Measurements from ENCODE around the gene UBXN6.

UBXN6 gene

GRCh38 chr19:4402171-4403004, 55.2 kb downstream of the UBXN6 start, which contains the start of gene CHAF1A:
CHAF1A (plus strand) TSS chr19:4402640; CDS start chr19:4402763, 123 bp downstream.
- TF ChIP-seq CTCF (conservative IDR thresholded peaks at IDR 0.05; ENCODE audit: low read depth, low read length): no peak
- DNase-seq (ENCODE audit: low read depth): peak; percentile 100
- peak within 1 kb of the TSS; percentile 88 for H3K4me3 ChIP-seq (ENCODE audit: low read length)

DNA sequence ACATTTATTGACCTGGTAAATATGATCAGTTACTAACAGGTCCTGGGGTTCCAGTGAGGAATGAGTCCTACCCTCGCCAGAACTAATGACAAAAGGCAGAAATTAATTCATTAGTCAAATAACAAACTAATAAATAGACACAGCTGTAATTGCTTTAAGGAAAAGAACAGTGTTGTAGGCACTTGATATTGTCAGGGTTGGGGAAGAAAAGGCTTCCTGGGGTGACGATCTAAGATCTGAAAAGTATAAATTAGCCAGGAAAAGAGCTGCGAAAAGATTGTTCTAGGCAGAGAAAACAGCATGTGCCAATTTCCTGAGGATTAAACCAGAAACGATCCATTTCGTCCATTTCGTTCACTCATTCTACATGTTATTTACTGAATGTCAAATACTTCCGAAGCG, 55.8 kb downstream of the UBXN6 start:
- no peak for TF ChIP-seq CTCF (conservative IDR thresholded peaks at IDR 0.05; ENCODE audit: low read depth, low read length)
- peak overlapping the region; percentile 54 for H3K4me3 ChIP-seq (ENCODE audit: low read length)
- no peak for DNase-seq (ENCODE audit: low read depth)

DNA sequence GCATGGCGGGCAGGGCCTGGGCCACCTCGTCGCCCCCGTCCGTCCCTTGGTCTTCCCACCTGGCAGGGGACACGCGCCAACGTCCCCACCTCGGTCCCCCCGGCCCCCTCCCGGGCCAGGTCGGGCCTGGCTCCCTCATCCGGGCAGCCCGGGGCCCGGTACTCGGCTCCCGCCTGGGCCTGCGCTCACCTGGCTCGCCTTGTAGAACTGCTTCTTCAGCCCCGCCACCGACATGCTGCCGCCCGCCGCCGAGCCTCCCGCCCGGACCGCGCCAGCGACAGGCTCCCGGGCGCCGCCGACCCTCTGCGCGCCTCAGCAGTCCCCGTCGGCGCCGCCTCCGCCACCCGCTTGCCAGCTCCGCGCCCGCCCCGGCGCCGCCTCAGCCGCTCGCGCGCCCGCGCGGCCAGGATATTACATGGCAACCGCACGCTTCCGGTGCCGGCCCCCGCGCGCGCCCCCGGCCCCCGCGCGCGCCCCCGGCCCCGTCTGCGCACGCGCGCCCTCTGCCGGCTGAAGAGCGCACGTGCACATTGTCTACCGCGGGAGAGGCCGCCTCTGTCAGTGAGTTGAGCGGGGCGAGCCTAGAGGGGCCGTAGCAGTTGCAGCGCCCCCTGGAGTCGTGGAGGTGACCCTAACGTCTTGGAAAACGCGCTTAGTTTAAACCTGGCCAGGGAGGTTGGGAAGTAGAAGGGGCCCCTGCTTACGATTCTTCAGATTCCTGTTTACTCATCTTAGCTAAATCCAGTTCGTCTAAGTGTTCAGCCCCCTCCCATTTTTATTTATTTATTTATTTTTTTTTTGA, 57.3 kb downstream of the UBXN6 start, which contains the start of gene SH3GL1:
Gene SH3GL1, minus strand, starts transcription at position 413 of the 802 bp plus-strand sequence. Its CDS starts 179 bp downstream, at position 234.
- peak within 1 kb of the TSS; percentile 74 for H3K4me3 ChIP-seq (ENCODE audit: low read length)
- TF ChIP-seq CTCF (conservative IDR thresholded peaks at IDR 0.05; ENCODE audit: low read depth, low read length): peak; percentile 87
- no peak for DNase-seq (ENCODE audit: low read depth)

DNA sequence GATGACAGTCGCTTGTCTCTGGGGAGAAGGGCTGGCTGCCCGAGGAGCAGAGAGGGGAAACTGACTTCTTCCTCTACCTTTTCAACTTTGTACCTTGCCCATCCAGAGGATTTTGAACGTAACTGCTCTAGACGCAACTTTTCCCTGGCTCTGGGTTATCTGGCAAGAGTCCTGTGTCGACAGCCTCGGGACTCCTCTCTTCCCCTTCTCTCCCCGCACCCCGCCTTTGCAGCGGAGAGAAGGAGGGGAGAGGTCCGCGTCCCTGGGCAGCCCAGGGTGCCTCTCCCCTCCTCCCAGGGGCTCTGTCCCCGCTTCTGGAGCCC, 57.8 kb downstream of the UBXN6 start:
- DNase-seq (ENCODE audit: low read depth): no peak

DNA sequence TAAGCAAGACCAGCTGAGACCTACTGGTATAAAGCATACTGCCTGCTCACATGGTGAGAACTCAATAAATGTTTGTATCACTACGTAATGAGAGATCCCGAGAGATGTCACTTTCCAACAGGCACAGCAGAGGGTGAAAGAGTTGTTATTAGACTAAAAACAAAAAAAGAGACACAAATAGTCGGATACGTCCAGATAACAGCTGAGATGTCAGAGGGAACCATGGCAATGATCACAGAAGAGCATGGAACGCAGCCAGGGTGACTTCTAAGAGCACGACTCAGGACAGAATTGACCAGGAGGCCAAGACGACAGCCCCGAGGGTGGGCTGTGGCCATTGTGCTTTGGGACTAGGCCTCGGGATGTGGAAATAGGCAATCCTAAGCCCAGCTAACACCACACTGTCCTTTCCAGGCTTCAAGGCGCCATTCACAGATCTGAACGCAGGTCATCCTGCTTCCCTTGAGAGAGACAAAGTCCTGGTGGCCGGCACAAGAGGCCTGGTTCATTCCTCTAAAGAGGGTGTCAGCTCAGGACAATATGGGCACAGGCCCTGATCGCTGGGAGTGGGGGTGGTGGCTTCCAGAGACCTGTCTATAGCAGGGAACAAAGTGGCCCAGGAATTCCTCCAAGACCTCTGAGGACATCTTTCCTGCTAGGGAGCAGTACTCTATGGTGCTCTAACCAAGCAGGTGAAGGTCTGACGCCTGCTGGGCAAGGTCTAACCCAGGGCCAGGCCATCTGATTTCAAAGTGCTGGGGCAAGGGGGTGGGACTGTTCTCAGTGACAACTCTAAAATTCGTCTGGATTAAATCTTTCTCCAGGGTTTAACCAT, 60.4 kb downstream of the UBXN6 start:
- DNase-seq (ENCODE audit: low read depth): no peak
- TF ChIP-seq CTCF (conservative IDR thresholded peaks at IDR 0.05; ENCODE audit: low read depth, low read length): no peak
- no peak overlapping the region for H3K4me3 ChIP-seq (ENCODE audit: low read length)

More for the DNA sequence above, 57.8 kb downstream of the UBXN6 start:
- H3K4me3 ChIP-seq (ENCODE audit: low read length): peak overlapping the region; percentile 74
- TF ChIP-seq CTCF (conservative IDR thresholded peaks at IDR 0.05; ENCODE audit: low read depth, low read length): no peak

Data from retinal pigment epithelial cell (primary cell).